Brain microvascular endothelial cell (primary cell): ENCODE results near the gene LMTK3.
A peak's percentile ranks its signal among the peaks of the same experiment; 100 is the strongest.

Experiments
- DNase-seq: peaks from one replicate; pipeline ENCODE4 v3.0.0-alpha.2; 2020
- H3K27ac ChIP-seq: fragments of 250-450 bp; sonication (Bioruptor Pico); 2 replicates; pipeline ENCODE4 v1.5.1; 2020; ENCODE audit warnings: mild to moderate bottlenecking, moderate library complexity
- H3K27me3 ChIP-seq: fragments of 250-450 bp; sonication (Bioruptor Pico); replicated peaks from 2 replicates; pipeline ENCODE4 v1.5.1; 2020; ENCODE audit warnings: mild to moderate bottlenecking
- H3K36me3 ChIP-seq: fragments of 250-450 bp; sonication (Bioruptor Pico); replicated peaks from 2 replicates; pipeline ENCODE4 v1.5.1; 2020; ENCODE audit warnings: mild to moderate bottlenecking
- H3K4me3 ChIP-seq: 2 replicates; pipeline ENCODE4 v1.5.1; 2011; ENCODE audit warnings: low read depth, mild to moderate bottlenecking, control low read depth, low read length, moderate library complexity
- in situ Hi-C: cut with HindIII; loops from 2 replicates; pipeline ENCODE4 v1.10.0; 2017; ENCODE audit warnings: low sequenced_read_pairs, low pct_ligation_motif_present
- TF ChIP-seq, protein P1 (sequence below): IDR thresholded peaks from 2 replicates; pipeline ENCODE4 v1.5.1; 2011; ENCODE audit warnings: low read depth, mild to moderate bottlenecking, moderate library complexity, low read length, control low read depth, inconsistent platforms; ENCODE audit errors: missing control alignments

Gene LMTK3

GRCh38 chr19:48556163-48556562, 44.5 kb upstream of the LMTK3 start:
- Histone ChIP-seq H3K36me3 (no peaks in the 10 kb centered on the region), H3K4me3 (no peak overlapping the region), H3K27me3 (no peaks in the 10 kb centered on the region), H3K27ac (no peak overlapping the region)
- DNase-seq, result peak; percentile 41
- in situ Hi-C loops, result no loop called here
- TF ChIP-seq, protein P1, sequence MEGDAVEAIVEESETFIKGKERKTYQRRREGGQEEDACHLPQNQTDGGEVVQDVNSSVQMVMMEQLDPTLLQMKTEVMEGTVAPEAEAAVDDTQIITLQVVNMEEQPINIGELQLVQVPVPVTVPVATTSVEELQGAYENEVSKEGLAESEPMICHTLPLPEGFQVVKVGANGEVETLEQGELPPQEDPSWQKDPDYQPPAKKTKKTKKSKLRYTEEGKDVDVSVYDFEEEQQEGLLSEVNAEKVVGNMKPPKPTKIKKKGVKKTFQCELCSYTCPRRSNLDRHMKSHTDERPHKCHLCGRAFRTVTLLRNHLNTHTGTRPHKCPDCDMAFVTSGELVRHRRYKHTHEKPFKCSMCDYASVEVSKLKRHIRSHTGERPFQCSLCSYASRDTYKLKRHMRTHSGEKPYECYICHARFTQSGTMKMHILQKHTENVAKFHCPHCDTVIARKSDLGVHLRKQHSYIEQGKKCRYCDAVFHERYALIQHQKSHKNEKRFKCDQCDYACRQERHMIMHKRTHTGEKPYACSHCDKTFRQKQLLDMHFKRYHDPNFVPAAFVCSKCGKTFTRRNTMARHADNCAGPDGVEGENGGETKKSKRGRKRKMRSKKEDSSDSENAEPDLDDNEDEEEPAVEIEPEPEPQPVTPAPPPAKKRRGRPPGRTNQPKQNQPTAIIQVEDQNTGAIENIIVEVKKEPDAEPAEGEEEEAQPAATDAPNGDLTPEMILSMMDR, result no peak

DNA sequence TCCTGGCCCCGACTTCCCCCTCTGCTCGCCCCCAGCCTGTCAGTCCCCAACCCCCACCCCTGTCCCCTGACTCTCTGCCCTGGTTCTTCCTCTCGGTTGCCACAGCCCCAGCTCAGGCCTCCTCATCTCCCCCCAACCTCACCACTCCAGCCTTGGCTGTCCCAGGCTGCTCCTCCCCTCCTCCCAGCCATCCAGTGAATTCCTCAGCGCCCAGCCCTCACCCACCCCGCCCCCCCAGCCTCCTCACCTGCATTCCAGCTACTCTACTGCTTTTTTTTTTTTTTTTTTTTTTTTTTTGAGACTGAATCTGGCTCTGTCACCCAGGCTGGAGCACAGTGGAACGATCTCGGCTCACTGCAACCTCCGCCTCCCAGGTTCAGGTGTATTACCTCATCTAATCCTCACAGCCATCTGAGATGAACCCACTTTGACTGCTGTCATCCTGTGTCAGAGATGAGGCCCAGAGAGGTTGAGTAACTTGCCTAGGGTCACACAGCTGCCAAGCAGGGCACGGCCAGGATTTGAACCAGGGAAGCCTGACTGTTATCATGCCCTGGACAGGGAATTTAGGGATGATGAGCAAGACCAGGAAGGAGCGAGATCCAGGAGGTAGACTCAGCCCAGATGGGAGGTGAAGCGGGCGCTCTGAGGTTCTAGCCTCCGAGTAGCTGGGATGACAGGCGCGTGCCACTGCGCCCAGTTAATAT, 42.9 kb upstream of the LMTK3 start:
- TF ChIP-seq, protein P1, result no peak
- Histone ChIP-seq H3K27me3 (no peaks in the 10 kb centered on the region), H3K27ac (no peak overlapping the region), H3K36me3 (no peaks in the 10 kb centered on the region), H3K4me3 (no peak overlapping the region)
- in situ Hi-C loops, result no loop called here
- DNase-seq, result no peak

- Histone ChIP-seq H3K36me3 (no peaks in the 10 kb centered on the region), H3K27ac (no peak overlapping the region), H3K27me3 (no peaks in the 10 kb centered on the region), H3K4me3 (no peak overlapping the region)
- DNase-seq, result peak; percentile 45
- TF ChIP-seq, protein P1, result no peak
- in situ Hi-C loops, result no loop called here
Observed at GRCh38 chr19:48553676-48554384, 42.2 kb upstream of the LMTK3 start.

- no peak overlapping the region for H3K27ac ChIP-seq
- in situ Hi-C loops, result no loop called here
- H3K4me3 ChIP-seq, result no peak overlapping the region
Observed at GRCh38 chr19:48552406-48553322, 41.0 kb upstream of the LMTK3 start.

More at GRCh38 chr19:48552406-48553322, 41.0 kb upstream of the LMTK3 start:
- no peak for DNase-seq
- no peaks in the 10 kb centered on the region for H3K36me3 ChIP-seq
- TF ChIP-seq, protein P1, result no peak
- no peaks in the 10 kb centered on the region for H3K27me3 ChIP-seq
